Left forelimb (tissue), 1 donor: ENCODE data around the gene RAX2.
"Not testable (repeated sequence)": the region's sequence is repeated elsewhere in the genome, so short reads cannot be mapped to it uniquely, and the experiment has no call there.

Experiments
- DNase-seq: peaks from one replicate; pipeline ENCODE4 v3.0.0-alpha.2; 2018; ENCODE audit warnings: low spot score

RAX2 gene

GRCh38 chr19:3760871-3761361 is 11.1 kb downstream of the RAX2 start:
- no peak for DNase-seq

GRCh38 chr19:3759482-3760254 is 12.4 kb downstream of the RAX2 start:
- DNase-seq, result no peak

GRCh38 chr19:3758297-3758696 is 13.7 kb downstream of the RAX2 start:
- not testable (repeated sequence) for DNase-seq

GRCh38 chr19:3757705-3758104 is 14.3 kb downstream of the RAX2 start:
- not testable (repeated sequence) for DNase-seq

- DNase-seq, result no peak
Measured at GRCh38 chr19:3753631-3754410, 18.2 kb downstream of the RAX2 start.

GRCh38 chr19:3752492-3752891 is 19.5 kb downstream of the RAX2 start:
- DNase-seq, result no peak

- DNase-seq, result no peak
Measured at GRCh38 chr19:3751236-3751635, 20.8 kb downstream of the RAX2 start.

- DNase-seq, result no peak
Measured at GRCh38 chr19:3750211-3750610, 21.8 kb downstream of the RAX2 start.

- no peak for DNase-seq
Measured at GRCh38 chr19:3748965-3749364, 23.1 kb downstream of the RAX2 start.

GRCh38 chr19:3746371-3747056 is 25.5 kb downstream of the RAX2 start:
- no peak for DNase-seq

- DNase-seq, result no peak
Measured at GRCh38 chr19:3745363-3746045, 26.5 kb downstream of the RAX2 start.

- no peak for DNase-seq
Measured at GRCh38 chr19:3743486-3743885, 28.5 kb downstream of the RAX2 start.

GRCh38 chr19:3740431-3740830 is 31.6 kb downstream of the RAX2 start:
- no peak for DNase-seq

- DNase-seq, result no peak
Measured at GRCh38 chr19:3738477-3739220, 33.4 kb downstream of the RAX2 start.

GRCh38 chr19:3737487-3738205 is 34.4 kb downstream of the RAX2 start:
- DNase-seq, result no peak

- no peak for DNase-seq
Measured at GRCh38 chr19:3736106-3736724, 35.8 kb downstream of the RAX2 start.

- no peak for DNase-seq
Measured at GRCh38 chr19:3734310-3734600, 37.8 kb downstream of the RAX2 start.

GRCh38 chr19:3733549-3734309 is 38.3 kb downstream of the RAX2 start:
- no peak for DNase-seq

- no peak for DNase-seq
Measured at GRCh38 chr19:3732108-3732507, 39.9 kb downstream of the RAX2 start.
